Measurements from ENCODE around the gene SLC6A18. TPM values are rescaled to one million over a fixed set of nuclear protein-coding genes. Genes with fewer than 3 reads are reported as not detected.

The SLC6A18 gene
- total and polyA plus RNA-seq, 2 experiments from 2014 or later = not detected

- no peak overlapping the region for H3K4me3 ChIP-seq
- H3K9me3 ChIP-seq (ENCODE audit: low read depth) = no peaks in the 10 kb centered on the region
- DNase-seq (ENCODE audit: low read depth in 1 of 2, low spot score in 1 of 2) = no peak
- H3K36me3 ChIP-seq = no peaks in the 10 kb centered on the region
- H3K27me3 ChIP-seq = no peaks in the 10 kb centered on the region
- H3K27ac ChIP-seq = no peak overlapping the region
- H3K4me1 ChIP-seq (ENCODE audit: low read depth) = no peaks in the 10 kb centered on the region
- TF ChIP-seq, protein P1, sequence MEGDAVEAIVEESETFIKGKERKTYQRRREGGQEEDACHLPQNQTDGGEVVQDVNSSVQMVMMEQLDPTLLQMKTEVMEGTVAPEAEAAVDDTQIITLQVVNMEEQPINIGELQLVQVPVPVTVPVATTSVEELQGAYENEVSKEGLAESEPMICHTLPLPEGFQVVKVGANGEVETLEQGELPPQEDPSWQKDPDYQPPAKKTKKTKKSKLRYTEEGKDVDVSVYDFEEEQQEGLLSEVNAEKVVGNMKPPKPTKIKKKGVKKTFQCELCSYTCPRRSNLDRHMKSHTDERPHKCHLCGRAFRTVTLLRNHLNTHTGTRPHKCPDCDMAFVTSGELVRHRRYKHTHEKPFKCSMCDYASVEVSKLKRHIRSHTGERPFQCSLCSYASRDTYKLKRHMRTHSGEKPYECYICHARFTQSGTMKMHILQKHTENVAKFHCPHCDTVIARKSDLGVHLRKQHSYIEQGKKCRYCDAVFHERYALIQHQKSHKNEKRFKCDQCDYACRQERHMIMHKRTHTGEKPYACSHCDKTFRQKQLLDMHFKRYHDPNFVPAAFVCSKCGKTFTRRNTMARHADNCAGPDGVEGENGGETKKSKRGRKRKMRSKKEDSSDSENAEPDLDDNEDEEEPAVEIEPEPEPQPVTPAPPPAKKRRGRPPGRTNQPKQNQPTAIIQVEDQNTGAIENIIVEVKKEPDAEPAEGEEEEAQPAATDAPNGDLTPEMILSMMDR (IDR thresholded peaks at IDR 0.05; ENCODE audit: low read depth, low read length) = no peak
Measured at GRCh38 chr5:1222621-1223277, 2.4 kb upstream of the SLC6A18 start.

- Histone ChIP-seq H3K27me3 (no peaks in the 10 kb centered on the region), H3K9me3 (ENCODE audit: low read depth) (no peaks in the 10 kb centered on the region), H3K4me1 (ENCODE audit: low read depth) (no peaks in the 10 kb centered on the region), H3K36me3 (no peaks in the 10 kb centered on the region), H3K27ac (no peak overlapping the region), H3K4me3 (no peak overlapping the region)
- DNase-seq (ENCODE audit: low read depth in 1 of 2, low spot score in 1 of 2) = no peak
- TF ChIP-seq, protein P1 (IDR thresholded peaks at IDR 0.05; ENCODE audit: low read depth, low read length) = no peak
Measured at GRCh38 chr5:1223278-1223670, 1.9 kb upstream of the SLC6A18 start.

DNA sequence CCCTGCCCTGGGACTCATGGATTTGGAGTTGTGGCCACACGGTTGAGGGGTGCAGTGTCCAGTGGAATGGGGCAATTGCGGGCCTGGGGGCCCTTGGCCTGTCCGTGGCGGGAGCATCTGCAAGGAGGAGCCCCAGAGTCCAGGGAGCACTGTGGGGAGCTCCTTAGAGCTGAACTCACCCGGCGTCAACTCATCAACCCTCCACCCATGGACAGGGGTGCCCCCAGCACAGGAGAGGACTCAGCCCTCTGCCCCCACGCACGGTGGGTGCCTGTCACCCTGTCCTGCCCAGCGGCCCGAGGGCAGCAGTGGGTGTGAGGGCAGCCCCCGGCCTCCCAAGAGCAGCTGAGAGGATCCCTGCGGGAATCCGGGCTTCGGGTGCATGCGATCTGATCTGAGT lies 550 bp upstream of the SLC6A18 start:
- Histone ChIP-seq H3K27me3 (no peaks in the 10 kb centered on the region), H3K27ac (no peak overlapping the region), H3K4me1 (ENCODE audit: low read depth) (no peaks in the 10 kb centered on the region), H3K9me3 (ENCODE audit: low read depth) (no peaks in the 10 kb centered on the region), H3K4me3 (no peak overlapping the region), H3K36me3 (no peaks in the 10 kb centered on the region)
- no peak for DNase-seq (ENCODE audit: low read depth in 1 of 2, low spot score in 1 of 2)
- TF ChIP-seq, protein P1 (IDR thresholded peaks at IDR 0.05; ENCODE audit: low read depth, low read length) = no peak

DNA sequence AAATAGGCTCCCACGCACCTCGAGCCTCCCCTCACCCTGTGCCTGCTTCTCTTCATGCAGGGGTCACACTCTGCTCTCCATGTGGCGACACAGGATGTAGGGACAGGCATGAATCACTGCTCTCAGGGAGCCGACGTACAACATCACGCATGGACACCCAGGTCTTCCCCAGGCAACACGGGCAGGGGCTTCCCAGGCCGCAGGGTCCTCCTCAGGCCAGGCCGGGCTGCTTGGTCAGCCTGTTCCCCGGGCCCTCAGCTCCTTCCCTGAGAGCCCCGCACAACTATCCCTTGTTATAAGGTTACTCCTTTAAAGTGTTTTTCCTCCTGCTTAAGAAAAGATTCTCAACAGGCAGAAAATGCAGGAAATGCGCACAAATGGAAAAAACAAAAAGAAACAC lies 1.1 kb downstream of the SLC6A18 start:
- Histone ChIP-seq H3K36me3 (no peaks in the 10 kb centered on the region), H3K27ac (no peak overlapping the region), H3K4me3 (no peak overlapping the region), H3K9me3 (ENCODE audit: low read depth) (no peaks in the 10 kb centered on the region), H3K4me1 (ENCODE audit: low read depth) (no peaks in the 10 kb centered on the region), H3K27me3 (no peaks in the 10 kb centered on the region)
- TF ChIP-seq, protein P1 (IDR thresholded peaks at IDR 0.05; ENCODE audit: low read depth, low read length) = no peak
- DNase-seq (ENCODE audit: low read depth in 1 of 2, low spot score in 1 of 2) = no peak

DNA sequence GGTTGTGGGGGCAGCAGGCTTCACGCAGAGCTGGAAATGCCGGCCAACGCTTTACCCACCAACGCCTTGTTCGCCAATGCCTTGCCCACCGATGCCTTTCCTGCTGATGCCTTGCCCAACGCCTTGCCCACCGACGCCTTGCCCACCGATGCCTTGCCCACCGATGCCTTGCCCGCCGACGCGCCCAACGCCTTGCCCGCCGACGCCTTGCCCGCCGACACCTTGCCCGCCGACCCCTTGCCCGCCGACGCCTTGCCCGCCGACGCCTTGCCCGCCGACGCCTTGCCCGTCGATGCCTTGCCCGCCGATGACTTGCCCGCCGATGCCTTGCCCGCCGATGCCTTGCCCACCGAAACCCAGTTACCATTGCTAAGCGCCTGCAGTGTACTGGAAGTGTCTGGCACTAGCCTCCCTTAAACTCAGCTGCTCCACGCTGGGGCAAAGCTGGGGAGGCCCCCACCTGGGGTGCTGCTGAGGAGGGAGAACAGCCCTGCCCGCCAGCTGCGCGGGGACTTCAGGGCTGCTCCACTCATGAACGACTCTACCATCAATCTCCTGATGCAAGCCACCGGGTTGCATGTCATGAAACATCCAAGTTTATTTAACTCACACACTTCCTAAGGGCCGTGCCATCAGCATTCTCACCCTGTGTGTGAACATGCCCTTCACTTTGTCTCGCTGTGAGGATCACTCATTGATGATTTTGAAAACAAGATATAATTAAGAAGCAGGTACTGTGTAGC lies 1.8 kb downstream of the SLC6A18 start:
- no peak for DNase-seq (ENCODE audit: low read depth in 1 of 2, low spot score in 1 of 2)
- H3K27me3 ChIP-seq = no peaks in the 10 kb centered on the region

More for the DNA sequence above, 1.8 kb downstream of the SLC6A18 start:
- no peaks in the 10 kb centered on the region for H3K36me3 ChIP-seq
- H3K4me3 ChIP-seq = no peak overlapping the region
- TF ChIP-seq, protein P1 (IDR thresholded peaks at IDR 0.05; ENCODE audit: low read depth, low read length) = no peak
- no peaks in the 10 kb centered on the region for H3K9me3 ChIP-seq (ENCODE audit: low read depth)
- H3K4me1 ChIP-seq (ENCODE audit: low read depth) = no peaks in the 10 kb centered on the region
- H3K27ac ChIP-seq = no peak overlapping the region
